Measurements from ENCODE around the gene AP1G1.

AP1G1 gene

DNA sequence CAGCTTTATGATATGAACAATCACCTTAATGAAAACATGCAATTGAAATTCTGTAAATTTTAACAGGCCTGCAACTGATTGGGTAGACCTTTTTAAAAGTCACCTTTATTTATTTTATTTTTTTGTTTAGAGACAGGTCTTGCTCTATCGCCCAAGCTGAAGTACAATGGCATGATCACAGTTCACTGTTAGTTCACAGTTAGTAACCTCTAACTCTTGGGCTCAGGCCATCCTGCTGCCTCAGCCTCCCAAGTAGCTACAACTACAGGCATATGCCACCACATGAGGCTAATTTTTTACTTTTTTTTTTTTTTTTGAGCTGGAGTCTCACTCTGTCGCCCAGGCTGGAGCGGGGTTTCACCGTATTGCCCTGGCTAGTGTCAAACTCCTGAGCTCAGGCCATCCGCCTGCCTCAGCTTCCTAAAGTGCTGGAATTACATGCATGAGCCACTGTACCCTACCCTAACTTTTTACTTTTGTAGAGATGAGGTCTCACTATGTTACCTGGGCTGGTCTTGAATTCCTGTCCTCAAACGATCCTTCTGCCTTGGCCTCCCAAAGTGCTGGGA is 28.0 kb downstream of the AP1G1 start:
- Histone ChIP-seq H3K56ac (ENCODE audit: low read length) (no peak overlapping the region), H3K36me3 (ENCODE audit: control insufficient read depth, insufficient read depth, low read length) (no peaks in the 10 kb centered on the region), H3K18ac (ENCODE audit: low read length) (no peak overlapping the region), H3K4ac (ENCODE audit: low read depth, low read length) (no peak overlapping the region), H3K4me3 (ENCODE audit: low read length) (no peak overlapping the region), H2BK5ac (ENCODE audit: low read length) (no peak overlapping the region), H2BK15ac (replicated peaks; ENCODE audit: low read depth) (no peak overlapping the region), H2AK5ac (ENCODE audit: low read length) (no peak overlapping the region), H3K4me2 (ENCODE audit: low read length) (no peak overlapping the region), H3K79me1 (ENCODE audit: low read length) (peaks cover 6% of the 10 kb centered on the region), H3K79me2 (ENCODE audit: control insufficient read depth, insufficient read depth, low read length) (peaks cover 4% of the 10 kb centered on the region), H3K27ac (ENCODE audit: low read depth, low read length) (no peak overlapping the region), H3K9ac (ENCODE audit: low read length) (no peak overlapping the region), H3K23ac (ENCODE audit: low read length) (no peak overlapping the region), H3K4me1 (ENCODE audit: control insufficient read depth, low read depth, low read length) (no peaks in the 10 kb centered on the region), H4K8ac (ENCODE audit: low read depth, low read length) (no peak overlapping the region), H2BK120ac (ENCODE audit: low read depth, low read length) (no peak overlapping the region), H4K5ac (ENCODE audit: low read length) (no peak overlapping the region), H3K27me3 (ENCODE audit: insufficient read depth, low read length, poor library complexity) (no peaks in the 10 kb centered on the region)
- WGBS (ENCODE audit: extremely low coverage, insufficient coverage, low lambda C conversion rate), result no CpG with 5 or more reads among the region's 6 CpGs
- DNase-seq, result no peak

- no peak overlapping the region for H3K4me2 ChIP-seq (ENCODE audit: low read length)
- no peak for DNase-seq
- no peaks in the 10 kb centered on the region for H3K36me3 ChIP-seq (ENCODE audit: control insufficient read depth, insufficient read depth, low read length)
- H2BK5ac ChIP-seq (ENCODE audit: low read length), result no peak overlapping the region
- H3K4ac ChIP-seq (ENCODE audit: low read depth, low read length), result no peak overlapping the region
- H4K8ac ChIP-seq (ENCODE audit: low read depth, low read length), result no peak overlapping the region
- no peak overlapping the region for H3K9ac ChIP-seq (ENCODE audit: low read length)
- WGBS (ENCODE audit: extremely low coverage, insufficient coverage, low lambda C conversion rate), result no CpG with 5 or more reads among the region's 5 CpGs
- no peak overlapping the region for H2BK120ac ChIP-seq (ENCODE audit: low read depth, low read length)
- H3K79me1 ChIP-seq (ENCODE audit: low read length), result peaks cover 6% of the 10 kb centered on the region
- H3K27ac ChIP-seq (ENCODE audit: low read depth, low read length), result no peak overlapping the region
- H3K56ac ChIP-seq (ENCODE audit: low read length), result no peak overlapping the region
- H2BK15ac ChIP-seq (replicated peaks; ENCODE audit: low read depth), result no peak overlapping the region
- H4K5ac ChIP-seq (ENCODE audit: low read length), result no peak overlapping the region
- no peaks in the 10 kb centered on the region for H3K4me1 ChIP-seq (ENCODE audit: control insufficient read depth, low read depth, low read length)
- H3K27me3 ChIP-seq (ENCODE audit: insufficient read depth, low read length, poor library complexity), result no peaks in the 10 kb centered on the region
- no peak overlapping the region for H3K18ac ChIP-seq (ENCODE audit: low read length)
- H2AK5ac ChIP-seq (ENCODE audit: low read length), result no peak overlapping the region
- H3K4me3 ChIP-seq (ENCODE audit: low read length), result no peak overlapping the region
- no peak overlapping the region for H3K23ac ChIP-seq (ENCODE audit: low read length)
- peaks cover 4% of the 10 kb centered on the region for H3K79me2 ChIP-seq (ENCODE audit: control insufficient read depth, insufficient read depth, low read length)
Measured at GRCh38 chr16:71778780-71779179, 29.9 kb downstream of the AP1G1 start.

- Histone ChIP-seq H4K8ac (ENCODE audit: low read depth, low read length) (no peak overlapping the region), H3K56ac (ENCODE audit: low read length) (no peak overlapping the region), H3K4me2 (ENCODE audit: low read length) (no peak overlapping the region), H3K4ac (ENCODE audit: low read depth, low read length) (no peak overlapping the region), H3K23ac (ENCODE audit: low read length) (no peak overlapping the region), H4K5ac (ENCODE audit: low read length) (no peak overlapping the region), H3K36me3 (ENCODE audit: control insufficient read depth, insufficient read depth, low read length) (peaks cover 1% of the 10 kb centered on the region), H2BK15ac (replicated peaks; ENCODE audit: low read depth) (no peak overlapping the region), H3K4me3 (ENCODE audit: low read length) (no peak overlapping the region), H3K18ac (ENCODE audit: low read length) (no peak overlapping the region), H3K79me2 (ENCODE audit: control insufficient read depth, insufficient read depth, low read length) (peaks cover 4% of the 10 kb centered on the region), H3K27ac (ENCODE audit: low read depth, low read length) (no peak overlapping the region), H2AK5ac (ENCODE audit: low read length) (no peak overlapping the region), H3K9ac (ENCODE audit: low read length) (no peak overlapping the region), H3K79me1 (ENCODE audit: low read length) (peaks cover 6% of the 10 kb centered on the region), H2BK5ac (ENCODE audit: low read length) (no peak overlapping the region), H3K4me1 (ENCODE audit: control insufficient read depth, low read depth, low read length) (no peaks in the 10 kb centered on the region), H2BK120ac (ENCODE audit: low read depth, low read length) (no peak overlapping the region), H3K27me3 (ENCODE audit: insufficient read depth, low read length, poor library complexity) (no peaks in the 10 kb centered on the region)
- DNase-seq, result no peak
- no CpG with 5 or more reads among the region's 10 CpGs for WGBS (ENCODE audit: extremely low coverage, insufficient coverage, low lambda C conversion rate)
Measured at GRCh38 chr16:71777329-71777728, 31.3 kb downstream of the AP1G1 start.

- no peak overlapping the region for H3K4me2 ChIP-seq (ENCODE audit: low read length)
- WGBS (ENCODE audit: extremely low coverage, insufficient coverage, low lambda C conversion rate), result no CpG with 5 or more reads among the region's 4 CpGs
Measured at GRCh38 chr16:71775949-71776348, 32.7 kb downstream of the AP1G1 start.

DNA sequence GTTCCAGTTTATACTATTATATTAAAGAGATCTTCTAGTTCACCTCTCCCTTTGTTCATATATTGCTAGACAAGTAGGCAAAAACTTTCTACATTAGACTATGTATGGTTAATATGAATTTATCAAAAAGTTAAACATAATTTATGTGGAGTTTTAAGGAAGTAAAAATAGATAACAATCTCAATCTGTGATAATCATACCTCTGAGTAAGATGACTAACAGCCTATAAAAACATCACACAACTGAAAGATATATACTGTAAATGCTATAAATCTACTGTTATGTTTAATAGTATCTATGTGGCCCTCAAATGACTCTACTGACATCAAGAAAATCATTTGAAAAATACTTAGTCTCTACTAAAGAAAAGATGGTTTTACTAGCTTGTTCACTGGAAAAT is 37.1 kb downstream of the AP1G1 start:
- Histone ChIP-seq H3K56ac (ENCODE audit: low read length) (no peak overlapping the region), H3K79me1 (ENCODE audit: low read length) (no peaks in the 10 kb centered on the region), H3K4me2 (ENCODE audit: low read length) (no peak overlapping the region), H2BK120ac (ENCODE audit: low read depth, low read length) (no peak overlapping the region), H4K5ac (ENCODE audit: low read length) (no peak overlapping the region), H3K27me3 (ENCODE audit: insufficient read depth, low read length, poor library complexity) (no peaks in the 10 kb centered on the region), H2BK15ac (replicated peaks; ENCODE audit: low read depth) (no peak overlapping the region), H2AK5ac (ENCODE audit: low read length) (no peak overlapping the region), H3K79me2 (ENCODE audit: control insufficient read depth, insufficient read depth, low read length) (no peaks in the 10 kb centered on the region), H3K27ac (ENCODE audit: low read depth, low read length) (no peak overlapping the region), H3K4ac (ENCODE audit: low read depth, low read length) (no peak overlapping the region), H3K18ac (ENCODE audit: low read length) (no peak overlapping the region), H3K23ac (ENCODE audit: low read length) (no peak overlapping the region), H2BK5ac (ENCODE audit: low read length) (no peak overlapping the region), H3K36me3 (ENCODE audit: control insufficient read depth, insufficient read depth, low read length) (peaks cover 1% of the 10 kb centered on the region), H3K4me1 (ENCODE audit: control insufficient read depth, low read depth, low read length) (no peaks in the 10 kb centered on the region), H3K4me3 (ENCODE audit: low read length) (no peak overlapping the region), H4K8ac (ENCODE audit: low read depth, low read length) (no peak overlapping the region), H3K9ac (ENCODE audit: low read length) (no peak overlapping the region)
- DNase-seq, result no peak

More at GRCh38 chr16:71775949-71776348, 32.7 kb downstream of the AP1G1 start:
- Histone ChIP-seq H2BK120ac (ENCODE audit: low read depth, low read length) (no peak overlapping the region), H3K36me3 (ENCODE audit: control insufficient read depth, insufficient read depth, low read length) (peaks cover 1% of the 10 kb centered on the region), H4K8ac (ENCODE audit: low read depth, low read length) (no peak overlapping the region), H3K79me1 (ENCODE audit: low read length) (peaks cover 6% of the 10 kb centered on the region), H3K23ac (ENCODE audit: low read length) (no peak overlapping the region), H2BK15ac (replicated peaks; ENCODE audit: low read depth) (no peak overlapping the region), H3K9ac (ENCODE audit: low read length) (no peak overlapping the region), H3K27ac (ENCODE audit: low read depth, low read length) (no peak overlapping the region), H2AK5ac (ENCODE audit: low read length) (no peak overlapping the region), H4K5ac (ENCODE audit: low read length) (no peak overlapping the region), H3K4me1 (ENCODE audit: control insufficient read depth, low read depth, low read length) (no peaks in the 10 kb centered on the region), H2BK5ac (ENCODE audit: low read length) (no peak overlapping the region), H3K4ac (ENCODE audit: low read depth, low read length) (no peak overlapping the region), H3K56ac (ENCODE audit: low read length) (no peak overlapping the region), H3K27me3 (ENCODE audit: insufficient read depth, low read length, poor library complexity) (no peaks in the 10 kb centered on the region), H3K79me2 (ENCODE audit: control insufficient read depth, insufficient read depth, low read length) (peaks cover 4% of the 10 kb centered on the region), H3K18ac (ENCODE audit: low read length) (no peak overlapping the region), H3K4me3 (ENCODE audit: low read length) (no peak overlapping the region)
- no peak for DNase-seq

- no CpG with 5 or more reads among the region's 1 CpG for whole genome bisulfite sequencing (ENCODE audit: extremely low coverage, insufficient coverage, low lambda C conversion rate)
- Histone ChIP-seq H3K4me3 (ENCODE audit: low read length) (no peak overlapping the region), H3K27me3 (ENCODE audit: insufficient read depth, low read length, poor library complexity) (no peaks in the 10 kb centered on the region)
Measured at GRCh38 chr16:71769222-71769621, 39.4 kb downstream of the AP1G1 start.

More at GRCh38 chr16:71769222-71769621, 39.4 kb downstream of the AP1G1 start:
- no peak overlapping the region for H3K18ac ChIP-seq (ENCODE audit: low read length)
- H3K79me2 ChIP-seq (ENCODE audit: control insufficient read depth, insufficient read depth, low read length), result no peaks in the 10 kb centered on the region
- peaks cover 1% of the 10 kb centered on the region for H3K36me3 ChIP-seq (ENCODE audit: control insufficient read depth, insufficient read depth, low read length)
- no peak overlapping the region for H3K4me2 ChIP-seq (ENCODE audit: low read length)
- no peak for DNase-seq
- no peak overlapping the region for H4K5ac ChIP-seq (ENCODE audit: low read length)
- H2BK15ac ChIP-seq (replicated peaks; ENCODE audit: low read depth), result no peak overlapping the region
- H3K4ac ChIP-seq (ENCODE audit: low read depth, low read length), result no peak overlapping the region
- H3K9ac ChIP-seq (ENCODE audit: low read length), result no peak overlapping the region
- no peaks in the 10 kb centered on the region for H3K4me1 ChIP-seq (ENCODE audit: control insufficient read depth, low read depth, low read length)
- H3K56ac ChIP-seq (ENCODE audit: low read length), result no peak overlapping the region
- H4K8ac ChIP-seq (ENCODE audit: low read depth, low read length), result no peak overlapping the region
- H3K79me1 ChIP-seq (ENCODE audit: low read length), result no peaks in the 10 kb centered on the region
- H2BK5ac ChIP-seq (ENCODE audit: low read length), result no peak overlapping the region
- no peak overlapping the region for H2BK120ac ChIP-seq (ENCODE audit: low read depth, low read length)
- no peak overlapping the region for H3K23ac ChIP-seq (ENCODE audit: low read length)
- no peak overlapping the region for H3K27ac ChIP-seq (ENCODE audit: low read depth, low read length)
- H2AK5ac ChIP-seq (ENCODE audit: low read length), result no peak overlapping the region
